OCI-LY3 (cell line): ENCODE results near the gene AGAP2.

Source experiments
- H2AFZ ChIP-seq: fragments of 200-600, 300-600 bp; shearing (Covaris generic); 2 replicates; pipeline ENCODE4 v1.6.0; 2014; ENCODE audit warnings: antibody characterized with exemption, low read depth, low read length
- H3K27ac ChIP-seq: fragments of 200-600, 300-600 bp; sonication (generic); 2 replicates; pipeline ENCODE4 v1.5.1; 2014; ENCODE audit warnings: mild to moderate bottlenecking, low read length, moderate library complexity, mixed read lengths
- H3K27me3 ChIP-seq: fragments of 200-600, 300-600 bp; sonication (generic); 2 replicates; pipeline ENCODE4 v1.6.1; 2014; ENCODE audit warnings: low read depth, low read length, mixed read lengths
- H3K36me3 ChIP-seq: fragments of 200-600, 300-600 bp; sonication (generic); replicated peaks from 2 replicates; pipeline ENCODE3; 2014; ENCODE audit warnings: low read depth, low read length, mixed read lengths
- H3K4me1 ChIP-seq: fragments of 300-600, 200-600 bp; sonication (generic); 2 replicates; pipeline ENCODE4 v1.6.1; 2014; ENCODE audit warnings: low read length, mixed read lengths
- H3K4me2 ChIP-seq: fragments of 200-600, 300-600 bp; sonication (generic); 2 replicates; pipeline ENCODE4 v1.6.1; 2014; ENCODE audit warnings: low read length, mixed read lengths
- H3K4me3 ChIP-seq: fragments of 300-600, 200-600 bp; sonication (generic); 2 replicates; pipeline ENCODE4 v1.5.1; 2014; ENCODE audit warnings: antibody characterized with exemption, mild to moderate bottlenecking, low read length, moderate library complexity
- H3K79me2 ChIP-seq: fragments of 300-600, 200-600 bp; shearing (Covaris generic); 2 replicates; pipeline ENCODE4 v1.6.1; 2014; ENCODE audit warnings: mild to moderate bottlenecking, low read length, mixed read lengths
- H3K9ac ChIP-seq: fragments of 300-600, 200-600 bp; shearing (Covaris generic); 2 replicates; pipeline ENCODE4 v1.6.0; 2014; ENCODE audit warnings: mild to moderate bottlenecking, low read length, moderate library complexity
- H3K9me3 ChIP-seq: fragments of 200-600, 300-600 bp; shearing (Covaris generic); 2 replicates; pipeline ENCODE4 v1.6.1; 2014; ENCODE audit warnings: low read length, mixed read lengths; ENCODE audit not compliant: insufficient read depth
- H4K20me1 ChIP-seq: fragments of 200-600, 300-600 bp; sonication (generic); 2 replicates; pipeline ENCODE4 v1.6.1; 2016; ENCODE audit warnings: low read length, mixed read lengths; ENCODE audit not compliant: insufficient read depth
- EZH2phosphoT487 ChIP-seq: fragments of 200-600 bp; shearing (Covaris generic); IDR thresholded peaks from 2 replicates; pipeline ENCODE4 v1.6.1; 2018; ENCODE audit warnings: antibody characterized with exemption, mixed run types, low read depth
- TF ChIP-seq, protein P1 (sequence below): fragments of 200-600, 300-600 bp; sonication (generic); IDR thresholded peaks from 2 replicates; pipeline ENCODE4 v1.5.1; 2014; ENCODE audit warnings: antibody characterized with exemption, low read length, low read depth

AGAP2 gene

DNA sequence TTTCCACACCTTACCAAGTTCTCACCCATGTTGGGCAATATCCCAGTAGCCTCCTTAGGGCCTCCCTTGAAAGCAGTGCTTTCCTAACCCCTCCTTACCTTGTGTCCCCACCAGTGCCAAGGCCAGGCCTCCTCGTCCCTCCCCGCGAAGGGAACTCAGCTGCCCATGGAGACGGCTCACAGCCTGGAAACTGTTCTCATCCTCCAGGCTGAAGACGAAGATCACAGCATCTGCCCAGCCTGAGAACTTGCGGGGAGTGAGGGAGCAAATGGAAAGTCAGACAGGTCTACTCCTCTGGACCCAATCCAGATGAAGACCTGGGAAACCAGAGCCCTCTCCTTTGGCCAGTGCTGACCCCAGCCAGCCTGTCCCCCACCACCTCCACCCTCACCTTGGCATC lies 4.6 kb downstream of the AGAP2 start:
- H3K27ac ChIP-seq: no peak overlapping the region
- TF ChIP-seq, protein P1, sequence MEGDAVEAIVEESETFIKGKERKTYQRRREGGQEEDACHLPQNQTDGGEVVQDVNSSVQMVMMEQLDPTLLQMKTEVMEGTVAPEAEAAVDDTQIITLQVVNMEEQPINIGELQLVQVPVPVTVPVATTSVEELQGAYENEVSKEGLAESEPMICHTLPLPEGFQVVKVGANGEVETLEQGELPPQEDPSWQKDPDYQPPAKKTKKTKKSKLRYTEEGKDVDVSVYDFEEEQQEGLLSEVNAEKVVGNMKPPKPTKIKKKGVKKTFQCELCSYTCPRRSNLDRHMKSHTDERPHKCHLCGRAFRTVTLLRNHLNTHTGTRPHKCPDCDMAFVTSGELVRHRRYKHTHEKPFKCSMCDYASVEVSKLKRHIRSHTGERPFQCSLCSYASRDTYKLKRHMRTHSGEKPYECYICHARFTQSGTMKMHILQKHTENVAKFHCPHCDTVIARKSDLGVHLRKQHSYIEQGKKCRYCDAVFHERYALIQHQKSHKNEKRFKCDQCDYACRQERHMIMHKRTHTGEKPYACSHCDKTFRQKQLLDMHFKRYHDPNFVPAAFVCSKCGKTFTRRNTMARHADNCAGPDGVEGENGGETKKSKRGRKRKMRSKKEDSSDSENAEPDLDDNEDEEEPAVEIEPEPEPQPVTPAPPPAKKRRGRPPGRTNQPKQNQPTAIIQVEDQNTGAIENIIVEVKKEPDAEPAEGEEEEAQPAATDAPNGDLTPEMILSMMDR: no peak
- TF ChIP-seq EZH2phosphoT487: no peak
- no peak overlapping the region for H3K4me3 ChIP-seq
- H3K79me2 ChIP-seq: no peaks in the 10 kb centered on the region
- no peaks in the 10 kb centered on the region for H3K9me3 ChIP-seq
- H4K20me1 ChIP-seq: no peaks in the 10 kb centered on the region
- H3K9ac ChIP-seq: no peak overlapping the region
- H3K4me1 ChIP-seq: no peaks in the 10 kb centered on the region
- no peak overlapping the region for H3K4me2 ChIP-seq
- H3K27me3 ChIP-seq: no peaks in the 10 kb centered on the region
- peaks cover 8% of the 10 kb centered on the region for H3K36me3 ChIP-seq
- H2AFZ ChIP-seq: no peak overlapping the region

DNA sequence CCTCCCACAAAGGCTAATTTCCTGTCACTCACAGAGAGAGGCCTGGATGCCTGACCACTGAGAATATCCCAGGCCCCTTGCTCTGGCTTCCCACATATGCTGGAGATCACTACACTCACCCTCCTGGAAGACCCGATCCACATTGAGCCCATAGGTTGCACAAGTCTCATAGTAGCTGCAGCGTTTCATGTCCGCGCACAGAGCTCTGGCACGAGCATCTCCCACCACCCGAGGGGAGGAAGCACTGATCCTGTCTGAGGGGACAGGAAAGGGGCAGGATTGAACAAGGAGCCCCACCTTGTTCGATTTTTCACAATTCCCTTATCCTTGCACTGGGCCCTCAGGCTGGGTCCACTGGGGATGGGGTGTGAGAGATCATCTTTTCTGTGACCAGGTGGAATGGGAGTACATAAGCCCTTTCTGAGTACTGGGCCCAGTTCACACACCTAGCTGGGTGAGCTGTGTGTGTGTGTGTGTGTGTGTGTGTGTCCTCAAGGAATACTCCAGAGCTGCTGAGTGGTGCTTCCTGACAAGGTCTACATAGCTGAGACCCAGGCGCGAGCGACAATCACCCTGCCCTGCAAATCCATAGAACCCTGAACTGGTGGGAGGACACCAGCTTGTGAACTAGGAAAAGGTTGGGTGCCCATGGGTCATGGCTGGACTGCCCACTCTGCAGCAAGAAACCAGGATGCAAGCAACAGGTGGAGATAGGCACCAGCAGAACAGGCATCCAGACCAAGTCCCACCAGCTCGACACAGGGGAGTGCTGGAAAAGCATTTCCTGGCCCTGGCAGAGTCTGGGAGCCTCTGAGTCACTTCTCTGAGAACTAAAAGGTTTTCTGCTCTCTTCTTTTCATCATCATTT lies 5.6 kb downstream of the AGAP2 start:
- Histone ChIP-seq H3K27ac (no peak overlapping the region), H3K79me2 (no peaks in the 10 kb centered on the region), H3K9me3 (no peaks in the 10 kb centered on the region), H3K4me2 (no peak overlapping the region), H3K4me1 (no peaks in the 10 kb centered on the region), H4K20me1 (no peaks in the 10 kb centered on the region), H2AFZ (no peak overlapping the region), H3K4me3 (no peak overlapping the region), H3K27me3 (no peaks in the 10 kb centered on the region), H3K36me3 (peaks cover 8% of the 10 kb centered on the region), H3K9ac (no peak overlapping the region)
- no peak for TF ChIP-seq EZH2phosphoT487
- TF ChIP-seq, protein P1: no peak

DNA sequence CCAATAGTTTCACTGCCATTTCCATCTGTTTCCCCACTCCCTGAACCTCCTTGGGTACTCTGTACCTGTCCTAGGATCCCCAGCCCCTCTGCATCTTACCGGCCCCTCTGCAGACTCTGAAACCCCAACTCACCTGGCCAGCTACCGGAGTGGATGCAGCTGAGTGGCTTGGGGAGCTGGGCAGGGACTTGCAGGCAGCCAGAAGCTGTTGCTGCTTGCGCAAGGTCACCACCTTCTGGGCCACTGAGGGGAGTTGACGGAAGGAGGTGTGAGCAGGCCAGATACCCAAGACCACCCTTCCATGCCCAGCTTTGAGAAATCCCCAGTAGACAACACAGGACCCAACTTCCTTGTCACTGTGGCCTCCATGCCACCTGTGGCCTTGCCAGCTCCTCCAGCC lies 6.3 kb downstream of the AGAP2 start:
- H3K27me3 ChIP-seq: no peaks in the 10 kb centered on the region
- no peak overlapping the region for H3K9ac ChIP-seq
- H4K20me1 ChIP-seq: no peaks in the 10 kb centered on the region
- no peak overlapping the region for H2AFZ ChIP-seq
- no peaks in the 10 kb centered on the region for H3K4me1 ChIP-seq
- H3K4me3 ChIP-seq: no peak overlapping the region
- no peaks in the 10 kb centered on the region for H3K79me2 ChIP-seq
- H3K9me3 ChIP-seq: no peaks in the 10 kb centered on the region
- peaks cover 11% of the 10 kb centered on the region for H3K36me3 ChIP-seq
- no peak overlapping the region for H3K4me2 ChIP-seq
- H3K27ac ChIP-seq: no peak overlapping the region
- no peak for TF ChIP-seq EZH2phosphoT487
- TF ChIP-seq, protein P1: no peak

DNA sequence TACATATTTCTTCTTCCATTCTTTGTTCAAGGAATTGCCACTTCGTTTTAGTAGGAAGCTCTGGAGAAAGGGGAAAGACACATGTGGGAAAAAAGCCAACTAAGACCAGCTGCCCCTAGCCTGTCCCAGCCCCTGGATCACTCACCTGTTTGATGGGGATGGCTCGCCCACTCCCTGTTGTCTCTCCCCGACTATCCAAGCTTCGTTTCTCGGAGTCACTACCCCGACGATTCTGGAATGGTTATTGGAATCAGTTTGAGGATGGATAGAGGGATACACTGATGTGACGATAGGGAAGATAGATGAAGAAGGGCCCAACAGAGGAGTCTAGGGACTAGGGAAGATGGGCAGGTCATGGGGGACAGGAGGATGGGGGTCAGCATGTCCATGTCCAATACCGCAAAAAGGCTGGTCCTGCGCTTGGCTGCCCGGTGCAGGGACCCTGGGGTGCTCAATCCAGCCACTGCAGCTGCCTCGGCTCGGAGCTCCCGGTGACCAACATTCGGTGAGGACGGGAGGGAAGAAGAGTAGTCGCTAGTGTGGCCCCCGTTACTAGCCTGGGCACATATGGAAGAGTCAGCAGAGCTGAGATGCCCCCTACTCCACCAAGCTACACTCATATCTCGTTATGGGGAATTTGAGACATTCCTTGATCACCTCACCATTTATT lies 7.0 kb downstream of the AGAP2 start:
- Histone ChIP-seq H3K36me3 (peaks cover 17% of the 10 kb centered on the region), H3K27me3 (no peaks in the 10 kb centered on the region), H3K9me3 (no peaks in the 10 kb centered on the region), H2AFZ (no peak overlapping the region), H3K4me3 (no peak overlapping the region), H3K9ac (no peak overlapping the region), H3K4me1 (no peaks in the 10 kb centered on the region), H3K79me2 (no peaks in the 10 kb centered on the region), H3K4me2 (no peak overlapping the region), H3K27ac (no peak overlapping the region), H4K20me1 (no peaks in the 10 kb centered on the region)
- TF ChIP-seq, protein P1: no peak
- no peak for TF ChIP-seq EZH2phosphoT487
